ENCODE measurements around the gene ACE.
"Not testable (repeated sequence)": the region's sequence is repeated elsewhere in the genome, so short reads cannot be mapped to it uniquely, and the experiment has no call there.

Gene ACE

DNA sequence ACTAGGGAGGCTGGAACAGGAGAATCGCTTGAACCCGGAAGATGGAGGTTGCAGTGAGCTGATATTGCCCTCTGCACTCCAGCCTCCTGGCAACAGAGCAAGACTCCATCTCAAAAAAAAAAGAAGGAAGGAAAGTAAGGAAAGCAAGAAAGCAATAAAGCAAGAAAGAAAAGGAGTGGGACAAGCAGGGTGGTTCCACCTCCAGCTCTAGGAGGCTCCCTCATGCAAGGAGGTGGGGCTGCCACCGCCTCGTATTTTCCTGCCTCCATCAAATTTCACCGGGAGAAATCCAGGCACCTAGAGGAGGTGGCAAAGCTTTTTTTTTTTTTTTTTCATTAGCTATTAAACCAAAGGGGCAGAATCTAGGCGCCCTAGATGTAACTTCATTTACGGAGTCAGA lies 31.8 kb upstream of the ACE start:
- no peak for DNase-seq

DNA sequence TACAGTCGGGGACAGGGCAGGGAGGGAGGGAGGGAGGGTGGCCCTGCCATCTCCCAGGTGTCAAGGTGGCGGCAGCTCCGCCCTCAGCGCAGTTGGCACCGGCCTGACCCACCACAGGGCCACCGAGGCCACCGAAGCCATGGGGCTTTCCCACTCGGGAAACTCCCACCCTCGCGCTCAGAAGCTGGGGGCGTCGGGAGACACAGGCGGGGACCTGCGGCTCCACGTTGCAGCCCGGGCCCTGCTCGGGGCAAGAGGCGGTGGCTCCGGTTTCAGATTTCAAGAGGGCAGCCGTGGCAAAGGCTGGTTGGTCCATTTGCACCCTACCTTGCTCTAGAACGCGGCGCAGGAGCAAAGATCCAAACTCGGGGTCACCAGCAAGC lies 31.3 kb upstream of the ACE start:
- no peak for DNase-seq

DNA sequence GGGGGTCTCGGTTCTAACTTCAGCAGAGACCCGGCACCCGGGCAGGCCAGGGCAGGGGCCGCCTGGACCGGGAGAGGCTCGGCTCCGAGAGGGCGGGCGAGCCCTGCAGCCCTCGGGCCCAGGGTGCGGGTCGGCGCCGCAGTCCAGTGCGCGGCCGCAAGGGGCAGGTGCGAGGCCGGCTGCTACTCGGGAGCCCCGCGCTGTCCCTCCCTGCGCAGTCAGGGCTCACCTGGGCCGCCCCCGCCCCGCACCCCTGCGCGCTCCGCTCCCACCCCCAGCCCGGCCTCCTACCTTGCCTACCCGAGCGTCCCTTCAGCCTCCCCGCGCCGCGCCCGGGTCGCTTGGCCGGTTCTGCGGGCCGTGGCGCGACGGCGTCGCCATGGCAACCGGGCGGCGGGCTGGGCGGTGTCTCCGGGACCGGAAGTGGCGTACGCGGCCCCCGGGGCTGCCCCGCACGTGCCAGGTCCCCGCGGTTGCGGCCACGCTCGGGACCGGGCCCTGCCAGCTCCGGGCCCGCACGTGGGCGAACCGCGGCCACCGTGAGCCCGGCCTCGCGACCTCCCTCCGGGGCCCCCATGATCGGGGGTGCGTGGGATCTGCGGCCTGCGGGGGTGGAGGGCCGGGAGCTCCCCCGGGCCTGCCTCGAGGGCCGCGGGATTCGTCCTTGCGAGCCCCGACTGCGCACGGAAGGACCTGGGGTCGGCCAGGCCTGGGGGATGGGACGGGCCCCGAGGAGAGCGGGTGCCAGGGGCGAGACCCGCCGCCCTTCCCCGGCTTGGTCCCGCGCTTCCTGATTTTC lies 30.7 kb upstream of the ACE start, which contains the start of gene CYB561:
CYB561 (minus strand) TSS at position 353 of the 799 bp plus-strand sequence. CDS start 8,759 bp downstream, outside the sequence.
- DNase-seq = peak; percentile 53

DNA sequence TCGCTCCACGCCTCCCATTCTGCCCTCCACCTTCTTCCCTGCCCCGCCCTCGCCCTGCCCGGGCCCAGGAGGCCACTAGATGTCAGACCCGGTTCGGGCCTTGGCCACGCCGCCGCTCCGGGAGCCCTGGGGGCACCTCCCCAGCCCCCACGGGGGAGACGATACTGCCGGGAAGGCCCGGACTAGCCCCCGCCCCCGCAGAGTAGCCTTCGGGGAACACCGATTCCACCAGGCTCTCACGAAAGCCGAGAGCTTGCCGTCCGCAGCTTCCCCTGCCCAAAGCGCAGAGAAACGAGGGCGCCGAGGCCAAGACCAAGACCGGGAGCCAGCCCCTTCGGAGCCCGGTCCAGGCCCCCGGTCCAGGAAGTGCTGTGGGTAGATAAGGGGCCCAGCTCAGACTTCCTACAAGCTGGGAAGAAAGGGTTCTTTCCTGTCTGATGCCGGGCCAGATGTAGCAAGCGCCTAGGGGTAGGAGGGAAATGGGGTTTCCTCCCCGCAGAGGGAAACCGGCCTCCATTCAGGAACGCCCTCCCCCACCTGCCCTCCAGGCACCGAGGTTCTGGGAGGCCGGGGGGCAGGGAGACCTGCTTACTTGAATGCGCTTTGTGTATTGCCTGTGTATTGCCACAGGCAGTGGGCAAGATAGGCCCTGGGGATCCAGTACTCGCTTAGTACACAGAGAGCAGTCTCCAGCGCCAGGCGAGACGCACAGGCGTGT lies 29.9 kb upstream of the ACE start:
- peak; percentile 28 for DNase-seq

DNA sequence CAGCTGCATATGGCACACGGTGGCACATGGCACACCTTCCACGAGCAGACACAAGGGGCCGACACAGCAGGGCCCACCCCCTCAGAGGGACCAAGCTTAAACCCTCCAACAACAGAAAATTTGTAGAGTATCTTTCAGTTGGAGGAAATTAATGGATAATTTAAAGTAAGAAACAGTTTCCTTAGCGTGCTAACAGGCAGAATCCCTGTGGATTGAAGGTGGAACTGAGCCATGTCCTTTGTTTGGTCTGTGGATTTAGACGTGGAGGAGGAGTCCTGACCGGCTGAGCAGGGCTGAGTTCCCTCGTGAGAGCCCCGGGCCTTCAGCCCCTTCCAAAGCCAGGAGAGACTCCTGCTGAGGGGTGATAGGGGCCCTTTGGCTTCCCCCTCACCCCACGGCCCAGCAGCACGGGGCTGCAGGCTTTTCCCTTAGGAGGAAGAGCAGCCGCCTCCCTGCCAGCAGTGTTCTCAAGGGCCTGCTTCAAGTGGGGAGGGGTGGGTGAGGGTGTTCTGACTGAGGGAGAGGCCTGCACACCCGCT lies 29.3 kb upstream of the ACE start:
- no peak for DNase-seq

DNA sequence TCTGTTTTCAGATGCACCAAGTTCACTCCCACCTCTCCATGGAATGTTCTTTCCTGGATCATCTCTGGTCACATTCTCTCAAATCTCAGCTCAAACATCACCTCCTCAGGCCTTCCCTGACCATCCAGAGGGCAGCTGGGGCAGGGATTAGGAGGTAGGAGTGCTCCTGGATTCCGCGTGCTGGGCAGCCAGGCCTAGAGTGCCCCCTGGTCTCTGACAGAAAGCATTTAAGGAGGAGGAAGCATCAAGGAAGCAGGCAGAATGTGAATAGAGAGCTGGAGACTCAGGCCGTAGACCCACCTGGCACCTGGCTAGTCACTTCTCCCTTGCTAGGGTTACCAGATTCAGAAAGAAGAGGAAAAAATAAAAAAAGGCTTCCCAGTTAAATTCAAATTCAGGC lies 28.2 kb upstream of the ACE start:
- no peak for DNase-seq

DNA sequence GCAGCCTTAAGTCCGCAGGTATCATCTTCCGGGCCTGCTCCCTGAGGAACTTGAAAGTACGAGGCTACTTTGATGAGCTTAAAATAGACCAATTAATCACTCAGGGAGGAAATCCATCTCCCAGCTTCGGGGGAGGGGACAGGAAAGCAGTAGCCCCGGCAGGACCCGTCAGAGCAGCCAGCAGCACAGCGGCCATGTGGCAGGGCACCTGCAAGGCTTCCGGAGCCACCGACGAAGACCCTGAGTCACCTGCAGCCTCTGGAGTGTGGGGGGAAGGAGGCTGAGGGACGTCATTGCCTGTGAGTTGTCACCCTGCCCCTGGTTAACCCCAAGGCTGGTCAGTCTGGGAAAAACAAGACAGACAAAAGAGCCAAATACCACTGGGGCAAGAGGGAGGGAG lies 26.3 kb upstream of the ACE start:
- DNase-seq = no peak

DNA sequence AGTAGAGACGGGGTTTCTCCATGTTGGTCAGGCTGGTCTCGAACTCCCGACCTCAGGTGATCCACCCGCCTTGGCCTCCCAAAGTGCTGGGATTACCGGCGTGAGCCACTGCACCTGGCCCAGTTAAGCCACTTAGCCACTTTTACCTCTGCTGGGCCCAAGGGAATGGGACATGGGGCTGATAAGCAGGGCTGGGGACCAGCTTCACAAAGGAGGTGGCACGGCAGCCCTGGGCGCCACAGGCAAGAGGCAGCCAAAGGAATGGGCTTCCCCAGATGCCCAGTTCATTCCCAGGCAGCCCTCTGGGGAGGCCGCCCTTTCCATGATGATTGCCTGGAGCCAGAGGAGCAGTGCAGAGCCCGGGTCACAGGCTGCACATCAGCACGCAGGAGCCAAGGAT lies 25.7 kb upstream of the ACE start:
- no peak for DNase-seq

DNA sequence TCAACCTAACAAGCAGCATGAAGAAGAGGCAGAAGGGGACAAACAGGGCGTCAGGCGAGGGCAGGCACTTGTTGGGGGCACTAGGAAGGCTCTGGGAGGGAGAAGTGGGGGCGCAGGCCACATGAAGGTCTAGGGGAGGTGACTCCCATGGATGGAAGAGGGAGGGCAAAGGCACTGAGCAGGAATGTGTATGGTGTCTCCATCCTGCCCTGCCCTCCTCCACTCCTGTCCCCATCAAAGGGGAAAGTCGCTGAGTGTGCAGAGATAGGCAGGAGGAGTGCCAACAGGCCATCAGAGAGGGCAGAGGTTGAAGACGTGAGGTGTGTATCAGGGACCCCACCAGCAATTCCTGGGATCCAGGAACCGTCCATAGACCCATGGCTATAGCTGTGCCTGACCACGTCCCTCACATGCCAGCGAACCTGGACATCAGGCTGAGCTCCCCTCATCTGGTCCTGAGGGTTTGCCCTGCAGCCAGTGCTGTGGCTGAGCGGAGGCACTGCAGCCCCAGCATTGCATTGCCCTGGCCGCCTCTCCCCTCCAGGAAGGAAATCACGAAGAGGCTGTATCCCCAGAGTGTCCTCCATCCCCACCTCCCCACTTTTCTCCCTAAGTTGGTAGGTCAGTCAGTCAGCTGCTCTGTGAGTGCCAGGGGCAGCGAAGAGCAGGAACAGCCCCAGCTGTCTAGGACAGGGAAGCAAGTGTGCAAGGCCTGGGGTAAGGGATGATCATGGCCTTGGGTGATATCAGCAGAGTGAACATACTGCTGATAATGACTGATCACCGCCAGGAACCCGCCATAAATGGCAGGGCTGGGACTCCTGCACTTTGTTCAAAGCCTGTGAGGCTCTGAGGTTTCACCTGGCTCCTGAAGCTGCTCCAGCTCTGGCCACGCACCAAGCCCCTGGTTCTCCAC lies 24.6 kb upstream of the ACE start:
- DNase-seq = no peak

DNA sequence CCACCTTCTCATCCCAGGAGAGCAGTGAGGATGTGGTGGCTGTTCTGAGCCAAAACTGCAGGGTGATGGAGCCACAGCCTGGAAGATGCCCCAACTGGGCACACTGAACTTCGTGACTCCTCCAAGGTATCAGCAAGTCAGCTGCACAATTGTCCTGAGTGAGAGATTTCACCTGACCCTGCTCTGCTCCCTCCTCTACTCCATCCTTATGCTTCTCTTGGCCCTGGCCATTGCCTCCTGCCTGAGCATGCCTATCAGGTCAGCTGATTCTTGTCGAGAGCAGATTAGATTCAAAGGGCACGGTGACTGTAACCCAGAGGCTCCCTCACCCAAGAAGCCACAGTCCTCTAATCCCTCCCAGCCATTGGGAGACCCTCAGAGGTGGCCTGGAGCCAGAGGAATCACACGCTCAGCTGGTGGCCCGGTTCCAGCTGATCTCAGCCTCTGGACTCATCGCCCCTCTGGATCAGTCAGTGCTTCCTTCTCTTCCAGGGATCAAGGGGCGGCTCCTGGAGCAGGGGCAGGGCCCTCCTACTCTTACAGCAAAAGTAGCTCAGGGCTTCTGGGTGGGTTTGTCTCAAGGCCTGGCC lies 23.8 kb upstream of the ACE start:
- no peak for DNase-seq

DNA sequence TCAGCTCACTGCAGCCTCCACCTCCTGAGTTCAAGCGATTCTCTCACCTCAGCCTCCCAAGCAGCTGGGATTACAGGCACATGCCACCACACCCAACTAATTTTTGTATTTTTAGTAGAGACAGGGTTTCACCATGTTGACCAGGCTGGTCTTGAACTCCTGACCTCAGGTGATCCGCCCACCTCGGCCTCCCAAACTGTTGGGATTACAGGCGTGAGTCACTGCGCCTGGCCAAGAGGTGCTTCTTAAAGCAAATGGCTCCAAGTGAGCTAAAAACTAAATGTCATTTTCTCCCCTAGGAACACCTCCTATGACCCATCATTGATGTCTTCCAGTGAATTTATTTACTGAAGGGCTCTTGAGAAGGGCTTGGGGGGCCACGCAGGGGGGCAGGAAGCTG lies 22.5 kb upstream of the ACE start:
- DNase-seq = not testable (repeated sequence)

DNA sequence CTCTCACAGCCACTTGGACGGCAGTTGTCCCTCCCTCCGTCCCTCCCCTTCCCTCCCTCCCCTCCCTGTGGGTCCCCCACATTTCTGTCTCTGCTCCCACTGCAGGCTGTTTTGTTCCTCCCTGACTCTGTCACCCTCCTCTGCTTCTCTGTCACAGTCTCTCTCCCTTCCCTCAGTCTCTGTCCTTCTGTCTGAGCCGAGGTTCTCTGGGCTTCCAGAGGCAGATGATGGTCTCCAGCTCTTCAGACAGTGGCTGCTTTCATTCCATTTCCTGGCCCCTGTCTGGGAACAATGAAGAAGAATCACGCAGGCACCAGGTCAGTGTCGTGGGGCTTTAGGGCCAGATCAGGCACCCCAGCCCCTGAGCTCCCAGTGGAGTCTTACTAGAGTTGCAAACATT lies 21.9 kb upstream of the ACE start:
- no peak for DNase-seq

DNA sequence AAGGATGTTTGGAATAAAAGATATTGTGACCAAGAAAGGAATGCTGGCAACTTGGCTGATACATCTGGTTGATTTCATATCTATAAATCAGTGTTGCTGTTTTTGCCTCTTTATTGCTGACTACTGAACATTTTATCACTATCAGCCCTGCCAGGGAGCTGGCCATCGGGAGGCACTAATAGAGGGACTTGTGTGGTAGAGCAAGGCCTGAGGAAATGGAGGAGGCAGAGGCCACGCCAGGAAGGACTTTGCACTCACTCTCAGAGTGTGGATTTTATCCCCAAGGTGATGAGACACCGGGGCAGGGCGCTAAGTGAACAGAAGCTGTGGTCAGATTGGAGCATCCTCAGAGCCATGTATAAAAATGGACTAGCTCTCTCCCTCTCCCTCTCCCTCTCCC lies 21.4 kb upstream of the ACE start:
- DNase-seq = no peak

DNA sequence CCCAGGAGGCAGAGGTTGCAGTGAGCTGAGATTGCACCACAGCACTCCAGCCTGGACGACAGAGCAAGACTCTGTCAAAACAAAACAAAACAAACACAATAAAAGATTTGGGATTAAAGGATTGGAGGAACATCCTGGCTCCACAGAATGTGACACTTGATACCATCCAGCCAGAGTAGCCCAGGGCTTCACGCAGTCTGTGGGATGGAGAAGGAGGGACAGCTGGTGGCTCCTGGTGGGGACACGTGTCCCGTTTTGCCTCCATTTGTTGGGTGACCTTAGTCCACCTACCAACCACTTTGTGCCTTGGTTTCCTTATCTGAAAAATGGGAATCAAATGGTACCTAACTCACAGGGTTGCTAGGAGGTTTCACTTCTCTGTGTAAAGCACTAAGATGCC lies 18.4 kb upstream of the ACE start:
- DNase-seq = no peak

DNA sequence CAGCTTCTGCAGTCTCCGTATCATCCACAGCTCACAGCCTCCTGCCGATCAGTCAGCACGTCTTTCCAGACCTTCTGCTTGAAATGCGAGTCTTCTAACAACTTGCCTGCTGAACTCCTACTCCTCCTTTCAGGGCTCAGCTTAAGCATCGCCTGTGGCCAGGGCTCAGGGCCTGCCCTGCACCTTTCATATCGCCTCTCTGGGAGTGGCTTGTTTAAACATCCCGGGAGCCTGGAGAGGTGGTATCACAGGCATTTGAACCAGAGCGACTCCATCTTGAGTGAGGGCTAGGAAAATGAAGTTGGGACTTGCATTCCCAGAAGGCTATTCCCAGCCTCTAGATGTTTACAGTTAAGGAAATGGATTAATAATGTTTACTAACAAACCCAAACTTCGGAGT lies 16.8 kb upstream of the ACE start:
- no peak for DNase-seq

DNA sequence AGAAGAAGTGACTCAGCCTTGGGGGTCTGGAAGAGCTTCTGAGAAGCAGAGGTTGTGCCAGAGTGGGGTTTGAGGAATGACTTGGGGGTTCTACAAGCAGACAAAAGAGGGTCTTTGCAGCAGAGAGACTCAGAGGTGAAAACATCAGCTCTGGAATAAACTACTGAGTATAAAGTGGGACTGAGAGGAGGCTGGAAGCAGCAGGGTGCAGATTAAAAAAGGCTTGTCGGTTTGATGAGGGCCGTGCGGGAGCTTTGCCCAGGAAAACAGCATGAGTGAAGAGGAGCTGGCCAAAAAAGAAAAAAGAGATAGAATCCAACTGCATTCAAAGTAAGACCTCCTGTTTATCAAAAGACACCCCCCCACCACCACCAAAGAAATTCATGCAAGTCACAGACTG lies 13.1 kb upstream of the ACE start:
- DNase-seq = no peak

DNA sequence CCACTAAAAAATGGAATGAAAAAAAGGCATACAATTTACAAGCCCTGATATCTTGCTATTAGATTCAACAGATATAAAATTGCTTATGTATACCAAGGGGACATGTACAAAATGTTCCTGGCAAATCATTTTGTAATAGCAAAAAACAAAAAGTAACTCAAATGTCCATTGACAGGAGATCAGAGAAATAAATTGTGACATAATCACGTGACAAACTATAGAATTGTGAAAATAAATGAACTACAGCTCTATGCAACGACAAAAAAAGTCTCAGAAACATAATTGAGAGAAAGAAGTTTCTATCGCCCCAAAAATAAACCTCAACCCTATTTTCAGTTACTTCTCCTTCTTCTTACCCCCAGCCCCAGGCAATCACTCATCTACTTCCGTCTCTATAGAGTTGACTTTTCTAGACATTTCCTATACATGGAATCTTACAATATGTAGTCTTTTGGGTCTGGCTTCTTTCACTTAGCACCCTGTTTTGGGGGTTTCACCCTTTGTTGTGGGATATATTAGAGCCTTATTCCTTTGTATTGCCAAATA lies 12.1 kb upstream of the ACE start:
- no peak for DNase-seq

DNA sequence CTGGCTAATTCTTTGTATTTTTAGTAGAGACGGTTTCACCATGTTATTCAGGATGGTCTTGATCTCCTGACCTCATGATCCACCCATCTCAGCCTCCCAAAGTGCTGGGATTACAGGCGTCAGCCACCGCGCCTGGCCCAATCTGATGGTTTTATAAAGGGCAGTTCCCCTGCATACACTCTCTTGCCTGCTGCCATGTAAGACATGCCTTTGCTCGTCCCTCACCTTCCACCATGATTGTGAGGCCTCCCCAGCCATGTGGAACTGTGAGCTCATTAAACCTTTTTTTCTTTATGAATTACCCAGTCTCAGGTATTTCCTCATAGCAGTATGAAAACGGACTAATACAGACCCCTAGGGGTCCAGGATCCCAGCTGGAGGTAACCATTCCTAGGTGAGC lies 8.8 kb upstream of the ACE start:
- DNase-seq = not testable (repeated sequence)

DNA sequence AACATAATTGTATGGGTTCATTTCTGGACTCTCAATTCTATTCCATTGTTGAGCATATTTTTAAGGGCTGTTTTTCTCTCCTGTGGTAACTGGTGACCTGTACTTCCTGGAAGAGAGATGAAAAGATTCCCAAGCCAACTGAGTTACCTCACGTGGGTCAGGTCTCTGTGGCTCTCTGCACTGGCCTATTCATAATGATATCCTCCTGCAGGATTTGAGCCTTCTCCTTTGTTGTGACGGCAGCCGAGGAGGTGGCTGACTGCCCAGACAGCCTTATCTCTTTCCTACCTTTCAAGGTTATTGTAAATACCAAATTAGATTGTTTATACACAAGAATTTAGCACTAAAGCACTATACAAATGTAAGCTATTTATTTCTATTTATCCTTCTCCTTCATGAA lies 2.7 kb upstream of the ACE start:
- no peak for DNase-seq

DNA sequence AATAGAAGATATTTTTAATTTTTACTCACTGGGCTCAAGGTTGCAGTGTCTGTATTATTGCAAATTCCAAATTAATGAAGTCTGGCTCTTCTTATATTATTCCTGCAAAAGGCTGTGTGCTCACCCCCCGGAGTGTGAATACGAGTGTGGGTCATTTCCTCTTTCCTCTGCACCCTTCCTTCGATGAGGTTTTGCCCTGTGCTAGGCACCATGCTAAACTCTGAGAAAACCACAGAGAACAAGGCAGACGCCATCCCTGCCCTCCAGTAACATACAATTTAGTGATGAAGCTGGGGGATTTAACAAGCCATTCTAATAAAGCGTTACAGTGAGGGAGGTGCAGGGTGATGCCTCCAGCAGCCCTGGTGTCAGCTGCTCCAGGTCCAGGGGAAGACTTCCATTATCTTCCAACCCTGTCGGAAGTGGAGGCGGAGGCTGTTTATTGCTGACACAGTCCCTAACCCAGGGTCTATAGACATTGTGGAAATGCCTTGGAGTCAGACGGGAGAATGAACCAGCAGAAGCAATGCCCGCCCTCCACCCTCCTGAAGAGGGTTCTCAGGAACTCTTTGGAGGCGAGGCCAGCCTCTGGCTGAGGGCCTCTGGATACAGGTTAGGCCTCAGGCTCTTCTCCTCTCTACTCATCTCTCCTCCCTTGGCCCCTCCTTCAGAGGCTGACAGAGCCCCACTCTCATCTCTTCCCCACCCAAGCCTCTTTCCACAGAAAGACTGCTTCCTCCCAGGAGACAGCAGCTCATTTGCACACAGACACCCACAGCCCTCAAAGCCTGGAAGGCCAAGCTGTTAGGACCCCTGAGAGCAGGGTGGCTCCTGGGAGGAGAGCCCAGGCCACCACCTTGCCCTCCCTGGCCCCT lies 2.0 kb upstream of the ACE start:
- DNase-seq = no peak

Measured in fibroblast of skin of right quadriceps (primary cell).